Head of caudate nucleus (tissue), 42 donors: ENCODE measurements around the gene TMEM120B.
"Not testable (repeated sequence)": the region's sequence is repeated elsewhere in the genome, so short reads cannot be mapped to it uniquely, and the experiment has no call there.

Experiments used
- DNase-seq, 42 donors: peaks; one replicate each; pipeline versions ENCODE4 v3.0.0 to v3.0.0-alpha.2; 2020 to 2021; ENCODE audit warnings: mixed read lengths in 7 of 42
- intact Hi-C: fragments of 100-400 bp; cut with DNase I; formaldehyde crosslinking; loops from one replicate; pipeline ENCODE4 v1.15.0; 2022

TMEM120B gene

GRCh38 chr12:121702944-121703343 lies 9.6 kb upstream of the TMEM120B start:
- no peak for DNase-seq

GRCh38 chr12:121705514-121705913 lies 7.0 kb upstream of the TMEM120B start:
- intact Hi-C loops: no loop called here
- no peak for DNase-seq

More at GRCh38 chr12:121702944-121703343, 9.6 kb upstream of the TMEM120B start:
- intact Hi-C loops: no loop called here

GRCh38 chr12:121708313-121709063 lies 4.1 kb upstream of the TMEM120B start:
- intact Hi-C loops: no loop called here
- DNase-seq: no peak

- intact Hi-C loops, DNase-seq: not testable (repeated sequence)
Observed at GRCh38 chr12:121709064-121709424, 3.5 kb upstream of the TMEM120B start.

DNA sequence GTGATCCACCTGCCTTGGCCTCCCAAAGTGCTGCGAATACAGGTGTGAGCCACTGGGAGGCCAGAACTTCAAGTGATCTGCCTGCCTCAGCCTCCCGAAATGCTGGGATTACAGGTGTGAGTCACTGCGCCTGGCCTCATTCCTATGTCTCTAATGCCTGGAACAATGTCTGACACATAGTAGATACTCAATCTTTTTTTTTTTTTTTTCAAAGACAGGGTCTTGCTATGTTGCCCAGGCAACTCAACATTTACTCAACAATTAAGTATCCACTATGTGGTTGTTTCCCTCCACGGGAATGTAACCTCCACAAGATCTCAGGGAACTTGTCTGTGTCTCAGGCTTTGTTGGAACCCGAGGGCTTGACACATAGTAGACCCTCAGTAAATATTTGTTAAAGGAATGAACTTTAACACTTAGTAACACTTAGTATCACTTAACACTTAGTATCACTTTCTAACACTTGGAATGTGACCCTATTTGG lies 3.0 kb upstream of the TMEM120B start:
- DNase-seq: no peak
- intact Hi-C loops: no loop called here

DNA sequence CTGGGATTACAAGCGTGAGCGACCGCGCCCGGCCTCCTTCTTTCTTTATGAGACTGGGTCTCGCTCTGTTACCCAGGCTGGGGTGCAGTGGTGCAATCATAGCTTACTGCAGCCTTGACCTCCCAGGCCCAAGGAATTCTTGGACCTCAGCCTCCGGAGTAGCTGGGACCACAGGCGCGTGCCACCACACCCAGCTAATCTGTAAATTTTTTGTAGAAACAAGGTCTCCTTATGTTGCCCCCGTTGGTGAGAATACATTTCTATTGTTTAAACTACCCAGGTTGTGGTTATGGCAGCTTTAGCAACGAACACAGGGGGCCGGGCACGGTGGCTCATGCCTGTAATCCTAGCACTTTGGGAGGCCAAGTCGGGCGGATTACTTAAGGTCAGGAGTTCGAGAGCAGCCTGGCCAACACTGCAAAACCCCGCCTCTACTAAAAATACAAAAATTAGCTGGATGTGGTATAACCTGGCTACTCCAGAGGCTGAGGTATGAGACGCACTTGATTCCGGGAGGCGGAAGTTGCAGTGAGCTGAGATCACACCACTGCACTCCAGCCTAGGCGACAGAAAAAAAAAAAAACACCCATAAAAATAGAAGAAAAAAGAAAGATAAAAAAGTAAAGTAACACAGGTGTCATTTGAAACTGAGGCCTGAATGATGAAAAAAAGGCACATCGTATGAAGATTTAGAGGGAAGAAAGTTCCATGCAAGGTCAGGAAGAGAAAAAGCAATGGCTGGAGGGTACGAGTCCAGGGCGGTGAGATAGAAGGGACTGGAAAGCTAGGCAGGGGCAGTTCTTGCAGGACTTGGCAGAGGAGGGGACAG lies 977 bp upstream of the TMEM120B start:
- DNase-seq: no peak
- intact Hi-C loops: no loop called here

DNA sequence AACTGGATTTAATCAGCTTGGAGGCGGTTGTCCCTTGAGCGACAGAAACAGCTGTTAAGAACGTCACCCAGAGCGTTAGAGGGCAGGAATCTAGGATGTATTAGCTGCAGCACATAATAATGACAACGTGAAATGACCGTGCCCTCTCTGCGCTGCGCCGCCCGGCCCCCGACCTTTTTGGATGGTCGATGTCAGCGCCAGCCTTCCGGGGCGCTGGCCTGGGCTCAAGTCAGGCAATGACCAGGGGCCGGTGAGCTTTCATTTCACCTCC lies 427 bp upstream of the TMEM120B start:
- intact Hi-C loops: no loop called here
- DNase-seq: peak in 25 of 42 donors; percentile 6 to 54 (median 21)

GRCh38 chr12:121713257-121713777 lies 765 bp downstream of the TMEM120B start:
- intact Hi-C loops: no loop called here
- peak in 21 of 42 donors; percentile 7 to 49 (median 18) for DNase-seq

- peak in 20 of 42 donors; percentile 3 to 46 (median 21) for DNase-seq
- intact Hi-C loops: no loop called here
Observed at GRCh38 chr12:121713793-121714192, 1.2 kb downstream of the TMEM120B start.

- peak in 1 of 42 donors; percentile 7 for DNase-seq
- intact Hi-C loops: not testable (repeated sequence)
Observed at GRCh38 chr12:121715055-121715454, 2.5 kb downstream of the TMEM120B start.

- DNase-seq: no peak
- intact Hi-C loops: no loop called here
Observed at GRCh38 chr12:121715862-121716435, 3.4 kb downstream of the TMEM120B start.

- intact Hi-C loops: no loop called here
- no peak for DNase-seq
Observed at GRCh38 chr12:121717041-121717699, 4.6 kb downstream of the TMEM120B start.

DNA sequence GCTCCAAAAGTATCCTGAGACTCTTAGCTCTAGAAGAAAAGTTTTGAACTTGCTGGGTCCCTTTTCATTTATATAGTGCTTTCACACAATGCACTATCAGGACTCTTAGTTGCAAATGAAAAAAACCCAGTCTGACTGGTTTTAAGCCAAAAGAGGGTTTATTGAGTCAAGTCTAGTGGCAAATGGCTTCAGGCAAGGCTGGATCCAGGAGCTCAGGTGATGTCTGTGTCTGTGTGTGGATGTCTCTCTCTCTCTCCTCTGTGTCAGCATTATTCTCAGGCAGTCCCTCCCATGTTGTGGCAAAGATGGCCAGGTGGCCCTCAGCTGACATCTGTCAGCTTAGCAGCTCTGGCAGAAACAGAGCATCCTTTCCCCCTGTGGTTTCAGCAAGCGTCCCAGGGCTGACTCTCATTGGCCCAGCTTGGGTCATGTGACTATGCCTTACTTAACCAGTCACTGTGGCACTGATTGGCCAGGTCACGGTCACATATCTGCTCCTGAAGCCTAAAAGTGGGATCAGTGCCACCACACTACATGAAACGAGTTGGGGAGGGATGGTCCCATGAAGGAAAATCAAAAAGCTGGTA lies 6.2 kb downstream of the TMEM120B start:
- no peak for DNase-seq
- intact Hi-C loops: no loop called here

GRCh38 chr12:121719926-121720414 lies 7.4 kb downstream of the TMEM120B start:
- DNase-seq: peak; percentile 53 to 94 (median 82)
- intact Hi-C loops: no loop called here

DNA sequence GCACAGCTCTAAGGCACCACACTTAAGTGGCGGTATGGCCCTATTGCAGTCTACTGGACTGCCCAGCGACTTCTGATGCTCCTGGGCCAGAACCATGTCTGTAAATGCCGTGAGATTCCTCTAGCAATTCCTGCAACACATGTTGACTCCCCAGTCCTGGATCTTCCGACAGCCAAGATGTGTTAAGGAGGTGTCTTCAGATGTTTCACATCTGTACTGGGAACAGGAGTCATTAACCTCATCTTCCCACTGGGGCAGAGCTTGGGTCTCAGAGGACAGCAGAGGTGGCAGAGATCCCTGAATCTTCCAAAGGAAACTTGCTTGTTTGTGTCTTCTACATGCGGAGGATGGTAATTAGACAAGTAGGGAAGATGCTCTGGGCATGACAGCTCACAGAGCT lies 8.2 kb downstream of the TMEM120B start:
- DNase-seq: no peak
- intact Hi-C loops: no loop called here

- DNase-seq: no peak
- intact Hi-C loops: no loop called here
Observed at GRCh38 chr12:121722511-121722910, 10.0 kb downstream of the TMEM120B start.

DNA sequence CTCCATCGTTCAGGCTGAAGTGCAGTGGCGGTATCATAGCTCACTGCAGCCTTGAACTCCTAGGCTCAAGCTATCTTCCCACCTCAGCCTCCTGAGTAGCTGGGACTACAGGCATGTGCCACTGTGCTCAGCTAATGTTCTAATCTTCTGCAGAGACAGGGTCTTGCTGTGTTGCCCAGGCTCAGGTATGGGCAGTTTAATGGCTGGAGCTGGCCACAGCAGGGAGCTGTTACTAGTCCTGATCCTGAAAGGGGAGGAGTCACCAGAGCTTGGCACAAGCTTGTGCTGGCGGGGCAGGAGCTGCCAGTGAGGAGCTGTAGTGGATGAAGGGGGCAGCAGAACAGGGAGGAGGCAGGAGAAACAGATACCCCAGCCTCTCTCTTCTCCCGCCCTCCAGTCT lies 10.6 kb downstream of the TMEM120B start:
- intact Hi-C loops: no loop called here
- DNase-seq: no peak

DNA sequence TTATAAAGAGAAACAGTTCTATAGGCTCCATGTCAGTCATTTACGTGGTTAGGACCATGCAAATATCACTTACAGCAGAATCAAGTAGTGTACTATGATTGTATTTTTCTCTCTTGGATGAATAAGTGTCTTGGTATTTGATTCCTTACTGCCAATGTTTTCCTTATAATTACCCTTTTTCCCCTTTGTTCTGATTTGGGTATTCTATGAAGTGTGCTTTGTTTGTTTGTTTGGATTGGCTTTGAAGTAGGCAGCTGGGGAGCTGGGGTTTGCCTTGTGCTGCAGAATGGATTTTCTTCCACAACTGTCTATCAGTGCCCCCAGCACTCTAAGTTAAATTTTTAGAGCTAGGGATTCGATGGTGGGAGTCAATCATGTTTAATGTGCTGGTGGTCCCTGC lies 12.4 kb downstream of the TMEM120B start:
- intact Hi-C loops: no loop called here
- no peak for DNase-seq

GRCh38 chr12:121725423-121725822 lies 12.9 kb downstream of the TMEM120B start:
- DNase-seq: no peak
- intact Hi-C loops: no loop called here
